CD4-positive, CD25-positive, alpha-beta regulatory T cell (primary cell): ENCODE results near the gene DPYSL4. TPM values are rescaled to one million over a fixed set of nuclear protein-coding genes. Genes with fewer than 3 reads are reported as not detected.
A peak's percentile ranks its signal among the peaks of the same experiment; 100 is the strongest.

Experiments
- ATAC-seq, 2 donors: fragments of 150-1000 bp; cut with Tn5 transposase; one replicate each; pipeline ENCODE4 v1.10.0; 2021; ENCODE audit warnings: low read depth in 2 of 2, moderate number of reproducible peaks in 2 of 2, moderate library complexity in 1 of 2
- DNase-seq, 3 donors: peaks; one replicate each; pipeline versions ENCODE4 v3.0.0 to v3.0.0-alpha.2; 2012 to 2022; ENCODE audit warnings: mixed read lengths in 1 of 3
- H3K27ac ChIP-seq: one replicate; pipeline ENCODE4 v1.7.0; 2013; ENCODE audit warnings: mild to moderate bottlenecking, low read length; ENCODE audit not compliant: insufficient read depth, poor library complexity, severe bottlenecking
- H3K27me3 ChIP-seq: one replicate; pipeline ENCODE4 v1.7.0; 2013; ENCODE audit warnings: low read length; ENCODE audit not compliant: control insufficient read depth, insufficient read depth
- H3K36me3 ChIP-seq: one replicate; pipeline ENCODE4 v1.7.0; 2013; ENCODE audit warnings: mild to moderate bottlenecking, low read length, moderate library complexity; ENCODE audit not compliant: control insufficient read depth, insufficient read depth
- H3K4me1 ChIP-seq: 2 replicates; pipeline ENCODE4 v1.7.0; 2013; ENCODE audit warnings: mild to moderate bottlenecking, low read length; ENCODE audit not compliant: insufficient read depth, control insufficient read depth, poor library complexity, severe bottlenecking
- H3K4me3 ChIP-seq: one replicate; pipeline ENCODE4 v1.7.0; 2013; ENCODE audit warnings: low read depth, mild to moderate bottlenecking, low read length, moderate library complexity
- H3K9me3 ChIP-seq, 2 experiments: 1 replicate in 1 of 2; 2 replicates in 1 of 2; pipeline ENCODE4 v1.7.0; 2013; ENCODE audit warnings: low read length in 2 of 2, mild to moderate bottlenecking in 1 of 2, moderate library complexity in 1 of 2; ENCODE audit not compliant: control insufficient read depth in 2 of 2
- H3K27ac Mint-ChIP-seq, 3 donors: one replicate each; pipeline ENCODE4 v1.8.0; 2020 to 2022; ENCODE audit warnings: mild to moderate bottlenecking in 3 of 3, mixed read lengths in 3 of 3, moderate library complexity in 2 of 3
- H3K27me3 Mint-ChIP-seq: one replicate; pipeline ENCODE4 v1.8.0; 2022; ENCODE audit warnings: mild to moderate bottlenecking, mixed read lengths
- H3K36me3 Mint-ChIP-seq: one replicate; pipeline ENCODE4 v1.8.0; 2020; ENCODE audit warnings: mixed read lengths
- H3K4me1 Mint-ChIP-seq, 4 donors: one replicate each; pipeline ENCODE4 v1.8.0; 2020 to 2022; ENCODE audit warnings: mixed read lengths in 4 of 4, mild to moderate bottlenecking in 1 of 4
- H3K4me3 Mint-ChIP-seq, 4 donors: one replicate each; pipeline ENCODE4 v1.8.0; 2020 to 2022; ENCODE audit warnings: mild to moderate bottlenecking in 4 of 4, mixed read lengths in 4 of 4, moderate library complexity in 3 of 4
- H3K9me3 Mint-ChIP-seq, 7 donors: one replicate each; pipeline ENCODE4 v1.8.0; 2020 to 2022; ENCODE audit warnings: mixed read lengths in 7 of 7, mild to moderate bottlenecking in 3 of 7, moderate library complexity in 2 of 7
- polyA plus RNA-seq, 4 donors: library from polyadenylated mRNA; unstranded; fragments of 300-500 nt; fragmentation: Illumina TruSeq; gene quantifications; one replicate each; pipeline ENCODE4 v1.2.3, GENCODE V29; 2021
- total RNA-seq: library from RNA; stranded (reverse); gene quantifications from one replicate; pipeline ENCODE4 v1.2.3, GENCODE V29; 2022

DPYSL4 gene
- total and polyA plus RNA-seq, 5 donors from 2014 or later, result 1.2 to 1.9 TPM; not detected in 3

- H3K4me3 ChIP-seq, result no peak overlapping the region
- no peaks in the 10 kb centered on the region for H3K36me3 ChIP-seq
- no peaks in the 10 kb centered on the region for H3K4me1 ChIP-seq
- Mint-ChIP-seq H3K9me3 (no peaks in the 10 kb centered on the region), H3K36me3 (no peaks in the 10 kb centered on the region), H3K27ac (no peak overlapping the region), H3K4me3 (no peak overlapping the region), H3K4me1 (no peaks in the 10 kb centered on the region), H3K27me3 (peaks cover 2% of the 10 kb centered on the region)
- no peak overlapping the region for H3K27ac ChIP-seq
- no peaks in the 10 kb centered on the region for H3K9me3 ChIP-seq
- DNase-seq, result no peak
- no peak for ATAC-seq
- H3K27me3 ChIP-seq, result no peaks in the 10 kb centered on the region
These were observed 8.0 kb downstream of the DPYSL4 start for GRCh38 chr10:132194726-132195125.

GRCh38 chr10:132195366-132196075 lies 8.8 kb downstream of the DPYSL4 start:
- Mint-ChIP-seq H3K9me3 (no peaks in the 10 kb centered on the region), H3K4me1 (no peaks in the 10 kb centered on the region), H3K27me3 (no peaks in the 10 kb centered on the region), H3K36me3 (no peaks in the 10 kb centered on the region), H3K4me3 (no peak overlapping the region), H3K27ac (no peak overlapping the region)
- no peak overlapping the region for H3K4me3 ChIP-seq
- H3K27me3 ChIP-seq, result no peaks in the 10 kb centered on the region
- no peak overlapping the region for H3K27ac ChIP-seq
- H3K4me1 ChIP-seq, result no peaks in the 10 kb centered on the region
- no peaks in the 10 kb centered on the region for H3K36me3 ChIP-seq
- ATAC-seq (no peak), DNase-seq (no peak)
- no peaks in the 10 kb centered on the region for H3K9me3 ChIP-seq

- Histone ChIP-seq H3K27ac (no peak overlapping the region), H3K27me3 (no peaks in the 10 kb centered on the region), H3K9me3 (no peaks in the 10 kb centered on the region), H3K4me3 (no peak overlapping the region), H3K4me1 (no peaks in the 10 kb centered on the region), H3K36me3 (no peaks in the 10 kb centered on the region)
- Mint-ChIP-seq H3K36me3 (no peaks in the 10 kb centered on the region), H3K27ac (no peak overlapping the region), H3K4me3 (no peak overlapping the region), H3K9me3 (no peaks in the 10 kb centered on the region), H3K27me3 (no peaks in the 10 kb centered on the region), H3K4me1 (no peaks in the 10 kb centered on the region)
- DNase-seq (no peak), ATAC-seq (no peak)
These were observed 9.7 kb downstream of the DPYSL4 start for GRCh38 chr10:132196178-132197113.

GRCh38 chr10:132197271-132198067 lies 10.7 kb downstream of the DPYSL4 start:
- no peak overlapping the region for H3K4me3 ChIP-seq
- Mint-ChIP-seq H3K4me3 (no peak overlapping the region), H3K4me1 (no peaks in the 10 kb centered on the region), H3K27ac (no peak overlapping the region), H3K9me3 (no peaks in the 10 kb centered on the region), H3K27me3 (no peaks in the 10 kb centered on the region), H3K36me3 (no peaks in the 10 kb centered on the region)
- no peaks in the 10 kb centered on the region for H3K9me3 ChIP-seq
- H3K4me1 ChIP-seq, result no peaks in the 10 kb centered on the region
- no peak for ATAC-seq
- DNase-seq, result no peak
- no peaks in the 10 kb centered on the region for H3K36me3 ChIP-seq
- no peaks in the 10 kb centered on the region for H3K27me3 ChIP-seq
- H3K27ac ChIP-seq, result no peak overlapping the region

- H3K36me3 Mint-ChIP-seq, result no peaks in the 10 kb centered on the region
- H3K27ac Mint-ChIP-seq, result no peak overlapping the region
- no peak overlapping the region for H3K27ac ChIP-seq
- no peaks in the 10 kb centered on the region for H3K9me3 ChIP-seq
- ATAC-seq (no peak), DNase-seq (no peak)
- H3K4me1 Mint-ChIP-seq, result no peaks in the 10 kb centered on the region
- no peaks in the 10 kb centered on the region for H3K36me3 ChIP-seq
- H3K27me3 Mint-ChIP-seq, result no peaks in the 10 kb centered on the region
- H3K4me3 Mint-ChIP-seq, result no peak overlapping the region
- H3K4me1 ChIP-seq, result no peaks in the 10 kb centered on the region
- H3K9me3 Mint-ChIP-seq, result no peaks in the 10 kb centered on the region
- no peaks in the 10 kb centered on the region for H3K27me3 ChIP-seq
- no peak overlapping the region for H3K4me3 ChIP-seq
These were observed 11.3 kb downstream of the DPYSL4 start for GRCh38 chr10:132198068-132198370.

- H3K27me3 ChIP-seq, result no peaks in the 10 kb centered on the region
- no peak overlapping the region for H3K27ac Mint-ChIP-seq
- no peaks in the 10 kb centered on the region for H3K9me3 Mint-ChIP-seq
- H3K9me3 ChIP-seq, result no peaks in the 10 kb centered on the region
- H3K27ac ChIP-seq, result no peak overlapping the region
- DNase-seq, result no peak
- no peak overlapping the region for H3K4me3 ChIP-seq
- H3K4me3 Mint-ChIP-seq, result no peak overlapping the region
- no peaks in the 10 kb centered on the region for H3K27me3 Mint-ChIP-seq
- no peaks in the 10 kb centered on the region for H3K36me3 Mint-ChIP-seq
- no peaks in the 10 kb centered on the region for H3K4me1 ChIP-seq
- ATAC-seq, result no peak
- H3K4me1 Mint-ChIP-seq, result no peaks in the 10 kb centered on the region
- no peaks in the 10 kb centered on the region for H3K36me3 ChIP-seq
These were observed 11.8 kb downstream of the DPYSL4 start for GRCh38 chr10:132198381-132199181.

GRCh38 chr10:132199268-132199853 lies 12.6 kb downstream of the DPYSL4 start:
- no peaks in the 10 kb centered on the region for H3K9me3 Mint-ChIP-seq
- H3K4me1 ChIP-seq, result no peaks in the 10 kb centered on the region

More at GRCh38 chr10:132199268-132199853, 12.6 kb downstream of the DPYSL4 start:
- no peaks in the 10 kb centered on the region for H3K4me1 Mint-ChIP-seq
- Histone ChIP-seq H3K9me3 (no peaks in the 10 kb centered on the region), H3K36me3 (no peaks in the 10 kb centered on the region), H3K4me3 (no peak overlapping the region), H3K27ac (no peak overlapping the region), H3K27me3 (no peaks in the 10 kb centered on the region)
- H3K27me3 Mint-ChIP-seq, result no peaks in the 10 kb centered on the region
- no peak overlapping the region for H3K4me3 Mint-ChIP-seq
- H3K36me3 Mint-ChIP-seq, result no peaks in the 10 kb centered on the region
- no peak overlapping the region for H3K27ac Mint-ChIP-seq
- ATAC-seq, result no peak
- DNase-seq, result peak in 1 of 3 donors; percentile 12
